Fibroblast of peridontal ligament (primary cell): ENCODE measurements around the gene MSI2.

ENCODE experiments used
- DNase-seq: peaks from one replicate; pipeline ENCODE4 v3.0.0-alpha.2; 2010; ENCODE audit errors: extremely low read depth

Gene MSI2

DNA sequence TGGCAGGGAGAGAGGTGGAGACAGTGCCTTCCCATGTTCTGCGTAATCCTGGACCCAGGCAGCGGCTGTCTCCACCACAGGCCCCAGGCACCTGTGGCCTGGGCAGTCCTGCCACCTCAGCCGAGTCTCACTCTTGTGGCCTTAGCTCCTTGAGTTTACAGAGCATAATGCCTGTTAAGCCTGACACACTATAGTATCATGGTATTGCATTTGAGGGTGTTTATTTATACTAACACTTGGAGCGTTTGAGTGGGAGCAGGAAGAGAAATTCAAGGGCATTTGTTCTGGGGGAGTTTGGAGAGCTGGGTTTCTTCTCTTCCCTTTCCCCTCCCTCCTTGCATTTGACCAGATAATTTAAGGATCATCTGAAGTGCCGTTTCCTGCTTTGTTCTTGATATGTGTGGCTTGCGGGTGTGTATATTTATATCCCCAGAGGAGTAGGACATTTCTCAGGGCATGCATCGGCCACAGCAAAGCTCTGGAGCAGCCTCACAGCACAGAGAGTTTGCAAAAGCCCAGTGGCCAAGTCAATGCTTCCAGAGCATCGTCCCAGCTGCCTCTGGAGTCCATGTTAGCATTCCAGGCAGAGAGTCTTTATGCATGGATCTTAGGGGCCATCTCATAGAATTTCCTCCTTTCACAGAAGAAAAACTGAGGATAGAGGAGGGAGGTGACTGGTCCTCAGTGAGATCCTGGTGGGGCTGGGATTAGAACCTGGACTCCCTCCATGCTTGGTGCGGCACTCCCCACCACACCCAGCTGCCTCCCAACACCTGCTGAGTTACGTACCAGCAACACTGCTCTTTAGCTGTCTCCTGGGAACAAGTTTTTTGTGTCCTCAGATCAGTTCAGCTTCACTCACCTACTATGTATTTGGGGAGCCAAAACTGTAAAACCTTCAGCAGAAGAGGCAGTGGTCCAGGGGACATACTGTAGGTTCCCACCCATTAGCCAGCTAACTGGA lies 266.0 kb downstream of the MSI2 start:
- DNase-seq = no peak

DNA sequence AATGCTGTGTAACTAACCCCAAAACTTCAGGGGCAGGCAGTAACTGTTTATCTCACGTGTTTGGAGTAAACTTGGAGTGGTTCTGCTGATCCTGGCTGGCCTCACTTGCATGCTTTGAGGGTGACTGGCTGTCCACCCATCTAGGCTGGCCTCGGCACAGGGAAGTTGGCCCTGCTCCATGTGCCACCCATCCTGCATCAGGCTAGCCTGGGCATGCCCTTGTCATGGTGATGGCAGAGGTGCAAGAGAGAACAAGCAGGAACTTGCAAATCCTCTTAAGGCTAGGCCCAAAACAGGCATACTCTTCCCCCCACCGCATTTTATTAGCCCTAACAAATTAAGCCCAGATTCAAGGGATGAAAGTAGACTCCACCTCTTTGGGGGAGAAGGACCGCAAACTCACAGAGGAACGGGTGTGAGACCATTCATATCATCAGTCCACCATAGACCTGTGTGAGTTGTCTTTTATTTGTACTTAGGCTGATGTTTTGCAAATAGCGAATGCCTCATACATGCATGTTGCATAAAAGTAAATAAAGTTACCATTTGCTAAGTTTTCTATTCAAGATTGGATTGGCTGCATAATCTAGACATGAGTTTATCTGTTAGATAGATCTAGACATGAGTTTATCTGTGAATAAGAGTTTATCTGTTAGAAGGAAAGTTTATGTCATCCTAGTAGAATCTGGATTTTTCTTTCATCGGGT lies 267.8 kb downstream of the MSI2 start:
- peak; percentile 23 for DNase-seq

DNA sequence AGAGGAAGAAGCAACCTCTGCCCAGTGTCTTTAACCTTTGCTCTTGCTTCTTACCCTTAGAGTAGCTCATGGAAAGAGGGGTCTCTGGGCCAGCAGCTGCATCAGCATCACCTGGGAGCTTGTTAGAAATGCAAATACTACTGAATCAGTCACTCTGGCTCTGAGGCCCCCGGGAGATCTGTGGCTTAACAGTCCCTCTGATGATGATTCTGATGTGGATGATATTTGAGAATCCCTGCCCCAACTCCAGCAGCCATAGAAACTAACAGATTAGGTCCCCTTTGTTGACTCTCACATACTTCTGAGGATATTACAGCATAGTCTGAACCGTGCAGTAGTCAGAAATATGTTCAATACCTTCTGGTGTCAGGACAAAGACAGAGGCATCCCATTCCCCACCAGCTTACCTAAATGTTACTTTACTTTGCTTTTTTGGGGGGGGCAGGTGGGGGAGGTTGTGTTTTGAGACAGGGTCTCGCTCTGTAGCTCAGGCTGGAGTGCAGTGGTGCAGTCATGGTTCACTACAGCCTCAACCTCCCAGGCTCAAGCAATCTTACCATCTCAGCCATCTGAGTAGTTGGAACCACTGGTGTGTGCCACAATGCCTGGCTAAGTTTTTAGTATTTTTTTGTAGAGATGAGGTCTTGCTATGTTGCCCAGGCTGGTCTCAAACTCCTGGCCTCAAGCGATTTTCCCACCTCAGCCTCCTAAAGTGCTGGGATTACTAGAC lies 268.7 kb downstream of the MSI2 start:
- no peak for DNase-seq

DNA sequence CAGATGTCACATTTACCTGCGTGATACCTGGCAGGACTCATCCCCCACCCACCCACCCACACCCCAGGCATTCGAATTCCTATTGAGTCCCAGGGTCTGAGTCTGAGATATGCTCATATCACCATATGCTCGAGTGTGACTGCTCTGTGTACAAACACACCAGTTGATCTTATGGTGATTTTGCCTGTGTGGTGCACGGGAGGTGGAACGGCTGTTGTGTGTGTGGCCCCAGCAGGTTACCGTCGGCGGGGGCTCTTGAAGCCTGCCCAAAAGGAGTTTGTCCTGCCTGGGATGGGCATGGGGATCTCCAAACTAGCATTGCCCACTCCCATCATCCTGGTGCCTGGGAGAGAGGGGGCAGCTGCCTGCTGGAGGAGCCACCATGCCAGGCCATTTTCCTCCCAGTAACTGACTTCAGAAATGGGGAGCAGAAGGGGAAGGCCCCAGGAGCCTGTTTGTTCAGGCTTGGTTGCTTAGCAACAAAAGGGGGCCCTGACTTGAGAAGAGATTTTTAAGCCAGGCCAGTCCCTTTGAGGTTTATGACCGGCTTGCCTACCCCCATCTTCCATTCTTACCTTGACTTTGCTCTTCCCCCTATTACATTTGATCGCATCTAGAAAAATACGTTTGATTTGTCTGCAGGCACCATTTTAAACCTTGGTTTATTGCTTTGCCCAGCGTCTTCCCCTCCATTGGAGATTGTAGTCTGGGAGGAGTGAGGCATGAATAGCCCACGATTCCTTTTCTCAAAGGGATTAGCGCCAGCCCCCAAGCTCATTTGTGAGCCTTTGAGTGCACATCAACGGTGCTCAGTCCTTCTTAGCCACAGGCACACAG lies 271.1 kb downstream of the MSI2 start:
- no peak for DNase-seq

DNA sequence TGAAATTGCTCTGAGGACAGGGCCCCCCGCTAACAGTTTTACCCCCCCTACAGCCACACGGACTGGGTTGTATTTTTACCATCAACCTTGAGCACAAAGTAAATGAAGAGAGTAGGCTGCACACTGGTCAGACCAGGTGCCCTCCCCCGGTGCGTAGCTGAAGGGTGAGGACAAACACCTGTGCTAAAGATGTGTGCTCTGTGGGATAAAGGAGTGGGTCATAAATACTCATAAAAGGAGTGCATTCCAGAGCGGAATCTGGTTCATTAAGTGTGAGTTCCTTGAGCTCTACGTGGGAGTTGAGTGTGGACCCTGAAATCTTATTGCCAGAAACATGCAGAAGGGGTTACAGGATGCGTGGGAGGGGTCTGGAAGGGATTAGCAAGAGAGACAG lies 271.7 kb downstream of the MSI2 start:
- no peak for DNase-seq

DNA sequence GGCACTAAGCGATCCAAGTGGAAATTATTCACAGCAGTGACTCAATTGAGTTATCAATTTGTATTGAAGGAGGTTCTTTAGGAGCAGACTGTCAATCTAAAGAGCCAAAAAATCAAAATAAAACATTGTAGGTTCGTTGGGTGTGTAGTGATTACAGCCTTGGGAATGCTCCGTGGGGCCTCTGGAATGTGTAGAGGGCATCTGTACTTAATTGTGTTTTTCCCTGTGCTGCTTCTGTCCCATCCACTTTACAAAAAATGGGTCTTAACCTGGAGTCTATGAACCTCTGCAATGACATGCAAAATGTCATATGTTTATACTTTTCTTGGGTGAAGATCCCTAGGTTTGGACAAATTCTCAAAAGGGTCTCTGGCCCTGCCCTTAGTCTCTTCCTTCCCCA lies 273.7 kb downstream of the MSI2 start:
- DNase-seq = no peak

DNA sequence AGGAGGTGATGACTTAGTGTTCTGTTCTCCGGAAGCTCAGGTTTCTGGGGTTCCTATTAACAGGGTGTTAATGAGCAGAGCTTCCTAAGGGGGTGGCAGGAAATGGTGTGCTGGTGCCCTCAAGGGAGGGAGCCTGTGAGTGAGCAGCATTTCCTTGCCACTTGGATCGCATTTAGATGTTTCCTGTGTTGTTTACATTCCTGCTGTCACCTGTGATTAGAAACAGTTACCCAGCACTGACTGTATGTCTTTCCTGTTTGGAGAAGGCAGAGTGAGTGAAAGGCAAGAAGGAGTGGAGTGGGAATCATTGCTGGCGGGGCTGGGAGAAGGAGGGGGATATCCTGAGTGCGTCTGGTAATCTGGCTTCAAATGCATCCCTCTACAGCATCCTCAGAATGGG lies 274.2 kb downstream of the MSI2 start:
- no peak for DNase-seq

DNA sequence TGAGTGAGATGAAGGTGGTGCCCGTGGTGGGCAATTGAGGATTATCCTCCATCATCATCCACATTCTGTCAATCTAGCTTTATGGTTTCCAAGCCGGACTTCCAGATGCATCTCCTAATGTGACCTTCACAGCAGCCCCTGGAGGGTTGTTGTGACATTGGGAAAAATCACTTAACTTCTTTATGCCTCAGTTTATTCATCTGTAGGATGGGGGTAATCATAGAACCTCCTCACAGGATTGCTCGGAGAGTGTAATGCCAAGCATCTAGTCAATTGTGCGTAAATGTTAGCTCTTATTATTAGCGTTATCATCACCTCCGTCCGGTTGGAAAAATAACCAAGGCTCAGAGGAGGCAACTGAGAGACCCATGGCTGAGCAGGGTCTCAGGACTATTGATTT lies 274.8 kb downstream of the MSI2 start:
- DNase-seq = no peak

DNA sequence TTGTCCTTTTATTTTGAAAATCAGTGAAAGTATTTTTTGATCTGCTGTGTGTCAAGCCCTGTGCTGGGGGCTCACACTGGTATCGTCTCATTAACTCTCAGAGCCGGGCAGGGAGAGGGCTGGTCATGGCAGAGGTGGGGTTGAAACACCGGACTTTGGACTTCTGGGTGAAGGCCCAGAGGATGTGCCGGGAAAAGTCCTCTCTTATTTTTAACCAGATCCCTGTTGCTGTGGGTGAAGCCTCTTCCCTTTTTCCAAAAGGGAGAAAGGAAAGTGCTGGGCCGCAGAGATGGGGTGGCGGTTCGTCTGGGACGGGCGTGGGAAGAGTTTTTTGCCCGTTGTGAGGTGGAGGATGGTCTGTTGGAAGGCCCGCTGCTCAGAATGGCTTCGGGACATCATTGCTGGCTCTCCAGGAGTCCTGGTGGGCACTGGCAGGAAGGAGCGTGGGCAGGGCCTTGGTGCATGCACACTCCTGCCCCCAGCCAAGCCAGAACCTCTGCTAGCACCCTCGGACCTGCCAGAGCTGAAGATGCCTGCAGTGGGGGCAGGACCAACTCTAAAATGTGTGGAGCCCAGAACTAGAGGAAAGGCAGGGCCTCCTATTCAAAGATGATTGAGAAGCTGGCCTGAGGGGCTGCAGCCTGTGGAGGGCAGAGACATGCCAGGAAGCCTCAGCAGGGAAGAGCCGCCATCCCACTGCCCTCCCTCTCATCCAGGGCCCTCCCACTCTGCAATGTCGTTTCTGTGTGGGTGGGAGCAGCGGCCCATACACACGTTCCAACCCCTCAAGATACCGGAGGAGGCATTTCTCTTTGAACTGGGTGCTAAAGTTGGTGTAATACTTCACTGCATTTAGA lies 275.6 kb downstream of the MSI2 start:
- DNase-seq = no peak

DNA sequence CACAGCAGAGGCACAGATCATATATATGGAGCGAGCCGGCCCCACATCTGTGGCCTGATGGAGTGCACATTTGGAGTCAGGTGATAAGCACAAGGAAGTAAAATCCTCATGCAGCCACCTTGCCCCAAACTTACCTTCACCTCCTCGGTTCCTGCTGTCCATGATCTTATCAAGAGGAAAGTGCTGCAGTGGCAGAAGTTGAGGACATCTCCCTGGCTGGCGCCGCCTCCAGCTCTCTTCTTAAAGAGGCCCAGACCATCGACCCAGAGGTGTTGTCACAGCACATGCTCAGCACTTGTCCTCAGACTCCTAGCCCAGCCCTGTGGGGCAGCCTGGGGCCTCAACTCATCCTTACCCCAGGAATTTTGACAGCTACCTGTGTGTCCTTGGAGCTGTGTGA lies 276.2 kb downstream of the MSI2 start:
- no peak for DNase-seq

DNA sequence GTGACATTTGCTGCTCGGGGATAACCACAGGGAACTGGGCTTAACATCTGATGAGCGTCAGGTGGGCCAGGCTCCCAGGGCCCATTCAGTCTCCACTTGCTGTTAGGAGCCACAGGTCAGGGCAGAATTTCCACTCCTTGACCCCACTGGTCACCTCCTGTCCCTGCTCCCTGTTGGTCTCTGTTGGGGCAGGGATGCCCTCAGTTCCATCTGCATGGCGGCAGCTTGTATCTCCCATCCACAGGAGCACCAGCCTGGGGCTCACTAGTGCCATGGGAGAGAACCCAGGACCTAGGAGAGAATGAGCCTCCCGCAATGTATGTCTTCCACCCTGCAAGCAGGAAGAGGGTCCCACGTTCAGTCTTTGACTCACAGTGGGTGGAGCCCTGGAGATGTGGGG lies 276.6 kb downstream of the MSI2 start:
- no peak for DNase-seq

DNA sequence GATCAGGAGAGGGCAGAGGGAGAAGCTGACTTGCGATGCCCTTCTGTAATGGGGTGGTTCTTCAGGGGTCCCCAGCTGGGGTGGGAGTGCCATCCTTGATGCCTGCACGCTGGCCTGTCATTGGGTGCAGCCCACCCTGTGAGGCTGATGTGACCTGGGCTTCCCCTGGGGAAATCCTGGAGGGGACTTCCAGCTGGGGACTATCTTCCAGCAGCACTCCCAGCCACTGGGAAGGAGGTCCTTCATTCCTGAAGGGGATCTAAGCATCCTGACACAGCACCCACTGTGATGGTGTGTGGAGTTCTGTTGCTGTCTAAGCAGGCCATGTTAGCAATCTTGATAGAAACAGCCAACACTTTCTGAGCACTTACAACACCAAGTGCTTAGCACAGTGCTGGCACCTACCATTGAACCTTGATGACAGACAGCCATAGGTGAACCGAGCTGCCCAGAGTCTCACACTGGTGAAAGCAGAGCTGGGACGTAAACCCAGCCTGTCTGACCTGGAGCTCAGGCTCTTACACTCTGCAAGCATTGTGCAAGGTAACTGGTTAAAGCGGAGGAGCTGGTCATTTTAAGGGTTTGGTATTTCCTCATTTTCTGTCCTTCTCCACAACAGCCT lies 277.5 kb downstream of the MSI2 start:
- DNase-seq = no peak

DNA sequence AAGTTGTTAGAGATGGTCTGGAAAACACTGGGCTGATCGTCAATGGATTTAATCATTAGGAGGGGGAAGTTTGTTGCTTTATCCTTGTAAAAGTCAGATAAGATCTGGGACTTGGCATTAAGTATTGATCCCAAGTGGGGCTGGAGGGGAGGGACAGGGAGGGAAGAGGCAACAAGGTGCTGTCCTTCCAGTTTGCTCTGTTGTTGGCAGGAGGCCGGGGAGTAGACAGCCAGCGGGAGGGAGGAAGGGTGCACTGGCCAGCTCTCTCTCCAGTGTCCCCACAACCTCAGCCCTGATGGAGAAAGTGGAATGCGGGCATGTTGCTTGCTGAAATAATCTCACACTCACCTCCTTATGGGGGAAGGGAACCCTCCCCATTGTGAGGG lies 278.5 kb downstream of the MSI2 start:
- DNase-seq = no peak

DNA sequence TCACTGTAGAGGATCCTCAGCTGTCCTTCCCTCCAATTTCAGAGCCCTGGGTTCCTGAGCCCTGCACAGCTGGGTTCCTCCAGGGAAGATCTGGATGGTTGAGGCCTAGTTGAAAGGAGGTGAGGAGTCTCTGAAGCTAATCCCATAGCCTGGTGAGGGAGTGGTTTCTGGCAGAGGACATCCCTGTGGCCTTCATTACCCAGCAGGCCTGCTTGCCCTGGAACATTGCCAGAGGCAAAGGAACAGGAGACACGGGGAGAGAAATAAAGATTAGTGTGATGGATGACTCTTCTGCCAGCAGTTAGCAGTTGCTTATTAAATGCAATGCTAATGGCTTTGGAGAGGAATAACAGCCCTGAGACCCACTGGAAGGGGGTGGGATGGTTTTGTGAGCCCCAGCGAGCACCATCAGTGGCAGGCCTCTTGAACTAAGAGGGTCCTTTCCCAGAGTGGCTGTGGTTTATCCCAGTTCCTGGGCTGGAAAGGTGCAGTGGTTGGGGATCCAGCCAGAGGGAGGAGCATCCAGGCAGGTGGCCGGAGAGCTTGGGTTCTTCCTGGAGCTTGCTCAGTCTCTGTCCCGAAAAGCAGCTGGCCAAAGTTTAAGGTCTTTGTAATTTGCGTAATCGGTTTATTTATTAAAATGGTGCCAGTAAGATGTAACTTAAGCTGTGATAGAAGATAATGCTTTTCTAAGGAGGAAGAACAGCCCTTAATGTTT lies 279.1 kb downstream of the MSI2 start:
- DNase-seq = no peak

DNA sequence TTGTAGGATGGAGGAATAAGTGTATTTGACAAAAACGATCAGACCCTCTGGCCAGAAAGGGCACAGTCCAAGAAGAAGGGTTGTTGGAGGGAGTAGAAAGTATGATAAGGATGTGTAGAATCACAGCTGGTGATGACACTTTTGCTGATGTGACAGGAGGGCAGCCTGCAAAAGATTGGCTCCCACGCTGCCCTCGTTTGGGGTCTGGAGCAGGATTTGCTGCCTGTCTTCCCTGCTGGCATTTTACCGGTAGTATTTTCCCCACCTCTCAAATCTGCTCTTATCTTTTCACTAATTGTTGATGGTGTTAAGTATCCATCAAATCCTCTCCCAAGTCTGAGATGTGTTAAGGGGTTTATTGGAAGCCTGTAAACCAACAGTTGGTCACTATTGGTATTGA lies 280.0 kb downstream of the MSI2 start:
- DNase-seq = no peak

DNA sequence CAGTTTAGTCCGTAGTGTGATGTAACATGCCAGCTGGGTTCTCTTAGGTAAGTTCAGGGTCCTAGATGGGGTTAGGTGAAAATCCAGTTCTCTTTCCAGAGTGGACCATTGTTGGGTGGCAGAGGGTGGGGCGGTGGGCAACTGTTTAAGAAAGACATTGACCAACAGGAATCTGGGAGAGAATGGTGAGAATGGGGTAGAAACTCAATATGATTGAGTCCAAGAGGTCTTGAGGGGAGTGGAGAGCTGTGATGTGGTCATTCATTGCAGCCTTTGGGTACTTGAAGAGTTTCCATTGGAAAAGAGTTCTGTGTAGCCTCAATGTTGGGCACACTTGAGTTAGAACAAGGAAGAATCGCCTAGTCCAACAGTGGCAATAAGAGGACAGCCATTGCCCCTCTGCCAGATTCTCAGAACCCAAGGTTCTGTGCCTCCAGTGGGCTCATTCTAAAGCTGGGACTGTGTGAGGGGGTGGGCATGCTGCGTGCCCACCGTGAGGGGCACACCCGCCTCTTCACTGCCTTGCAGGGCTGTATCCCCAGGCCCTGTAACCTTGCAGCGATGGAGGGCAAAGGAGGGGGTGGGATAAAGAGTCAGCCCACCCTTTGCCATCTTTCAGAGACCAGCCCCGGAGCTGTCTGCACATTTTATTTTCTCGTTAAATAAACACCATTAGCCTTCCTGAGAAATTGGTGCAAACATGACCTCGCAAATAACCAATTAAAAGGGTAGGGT lies 280.6 kb downstream of the MSI2 start:
- DNase-seq = no peak

DNA sequence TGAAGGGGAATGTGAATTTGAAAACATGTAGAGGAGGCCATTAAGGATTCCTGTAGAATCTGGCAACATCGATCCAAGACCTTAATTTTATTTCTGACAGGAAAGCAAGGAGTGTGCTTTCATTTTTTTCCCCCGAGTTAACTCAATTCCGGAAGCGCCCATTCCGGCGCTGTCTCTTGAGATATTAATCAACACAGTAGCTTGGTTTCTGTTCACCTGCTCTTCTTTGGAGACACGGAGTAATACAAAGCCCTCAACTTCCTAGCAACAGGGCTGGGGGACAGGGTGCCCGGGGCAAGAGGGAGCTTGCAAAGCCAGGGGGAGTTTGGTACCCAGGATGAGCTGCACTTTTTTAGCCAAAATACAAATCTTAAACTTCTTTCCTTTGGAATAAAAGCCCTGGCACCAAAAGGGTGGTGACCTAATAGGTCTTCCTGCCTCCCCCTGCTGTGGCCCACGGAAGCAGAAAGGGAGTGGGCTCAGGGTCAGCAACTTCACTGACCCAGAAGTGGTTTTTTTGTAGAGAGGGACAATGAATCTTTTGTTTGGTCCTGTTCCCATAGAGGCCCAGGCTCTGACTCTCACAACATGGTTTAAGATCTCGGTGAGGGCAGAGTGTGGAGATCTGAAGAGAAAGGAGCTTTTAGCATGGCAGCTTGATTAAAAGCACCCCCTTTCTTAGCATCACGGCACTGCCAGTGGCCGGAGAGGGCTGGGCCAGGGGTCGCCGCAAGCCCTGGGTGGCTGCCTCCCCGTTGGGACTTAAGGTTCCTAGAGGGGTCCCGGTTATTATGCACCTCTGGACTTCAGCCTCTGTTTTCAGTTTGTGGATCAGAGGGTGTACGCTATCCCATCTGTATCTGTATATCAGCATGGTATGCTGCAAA lies 281.4 kb downstream of the MSI2 start:
- DNase-seq = no peak
